Mesendoderm (in vitro differentiated cells): ENCODE measurements around the gene XK.

Source experiments
- DNase-seq: peaks from one replicate; pipeline ENCODE4 v3.0.0; 2013
- H2AK5ac ChIP-seq: 2 replicates; pipeline ENCODE4 v1.6.1; 2013; ENCODE audit warnings: low read length, inconsistent platforms
- H2BK120ac ChIP-seq: 2 replicates; pipeline ENCODE4 v1.6.1; 2013; ENCODE audit warnings: low read depth, mild to moderate bottlenecking, low read length, moderate library complexity, mixed read lengths
- H2BK15ac ChIP-seq: replicated peaks from 2 replicates; pipeline ENCODE4 v1.6.1; 2013; ENCODE audit warnings: low read depth, mild to moderate bottlenecking, moderate library complexity
- H2BK5ac ChIP-seq: 2 replicates; pipeline ENCODE4 v1.6.1; 2013; ENCODE audit warnings: low read length, inconsistent platforms
- H3K18ac ChIP-seq: 2 replicates; pipeline ENCODE4 v1.6.1; 2013; ENCODE audit warnings: mild to moderate bottlenecking, low read length, mixed read lengths
- H3K23ac ChIP-seq: one replicate; pipeline ENCODE4 v1.6.1; 2013; ENCODE audit warnings: low read length
- H3K27ac ChIP-seq: 2 replicates; pipeline ENCODE4 v1.5.1; 2013; ENCODE audit warnings: low read depth, mild to moderate bottlenecking, inconsistent platforms, low read length, moderate library complexity
- H3K27me3 ChIP-seq: 2 replicates; pipeline ENCODE4 v1.6.1; 2013; ENCODE audit warnings: low read length, control low read depth, mild to moderate bottlenecking, inconsistent platforms; ENCODE audit not compliant: insufficient read depth, poor library complexity
- H3K36me3 ChIP-seq: 2 replicates; pipeline ENCODE4 v1.6.1; 2013; ENCODE audit warnings: low read length, inconsistent platforms; ENCODE audit not compliant: control insufficient read depth, insufficient read depth
- H3K4ac ChIP-seq: one replicate; pipeline ENCODE4 v1.6.1; 2013; ENCODE audit warnings: low read depth, mild to moderate bottlenecking, low read length, moderate library complexity
- H3K4me1 ChIP-seq: 2 replicates; pipeline ENCODE4 v1.6.1; 2013; ENCODE audit warnings: low read depth, low read length, inconsistent platforms; ENCODE audit not compliant: control insufficient read depth
- H3K4me2 ChIP-seq: 2 replicates; pipeline ENCODE4 v1.6.1; 2013; ENCODE audit warnings: low read length
- H3K4me3 ChIP-seq: 2 replicates; pipeline ENCODE4 v1.5.1; 2013; ENCODE audit warnings: mild to moderate bottlenecking, low read length
- H3K56ac ChIP-seq: one replicate; pipeline ENCODE4 v1.6.1; 2013; ENCODE audit warnings: low read length
- H3K79me1 ChIP-seq: 2 replicates; pipeline ENCODE4 v1.6.1; 2013; ENCODE audit warnings: low read length, inconsistent platforms
- H3K79me2 ChIP-seq: 2 replicates; pipeline ENCODE4 v1.6.1; 2013; ENCODE audit warnings: mild to moderate bottlenecking, low read length; ENCODE audit not compliant: control insufficient read depth, insufficient read depth
- H3K9ac ChIP-seq: 2 replicates; pipeline ENCODE4 v1.6.1; 2013; ENCODE audit warnings: low read length, inconsistent platforms
- H4K5ac ChIP-seq: one replicate; pipeline ENCODE4 v1.6.1; 2013; ENCODE audit warnings: low read length
- H4K8ac ChIP-seq: one replicate; pipeline ENCODE4 v1.6.1; 2013; ENCODE audit warnings: low read depth, mild to moderate bottlenecking, control low read depth, low read length, moderate library complexity
- WGBS: extraction: QIAGEN DNeasy Blood & Tissue Kit; methylation state at CpG from one replicate; pipeline ENCODE4 v1.1.7; 2013; ENCODE audit warnings: low lambda C conversion rate, missing lambda C conversion rate; ENCODE audit not compliant: insufficient coverage; ENCODE audit errors: extremely low coverage; 5-methylcytosine and 5-hydroxymethylcytosine counted together

XK gene

GRCh38 chrX:37658343-37659030 lies 27.1 kb upstream of the XK start:
- no peak overlapping the region for H2BK15ac ChIP-seq
- H3K79me2 ChIP-seq = no peaks in the 10 kb centered on the region
- H3K27me3 ChIP-seq = no peaks in the 10 kb centered on the region
- no peak overlapping the region for H2BK5ac ChIP-seq
- no peaks in the 10 kb centered on the region for H3K36me3 ChIP-seq
- no peak overlapping the region for H3K9ac ChIP-seq
- H3K4me2 ChIP-seq = no peak overlapping the region
- no peak overlapping the region for H2AK5ac ChIP-seq
- H3K4me1 ChIP-seq = no peaks in the 10 kb centered on the region
- no peak for DNase-seq
- H3K4me3 ChIP-seq = no peak overlapping the region
- no peak overlapping the region for H3K56ac ChIP-seq
- no peak overlapping the region for H4K8ac ChIP-seq
- H2BK120ac ChIP-seq = no peak overlapping the region
- WGBS = no CpG with 5 or more reads among the region's 4 CpGs
- H3K79me1 ChIP-seq = no peaks in the 10 kb centered on the region
- no peak overlapping the region for H4K5ac ChIP-seq
- H3K18ac ChIP-seq = no peak overlapping the region
- H3K27ac ChIP-seq = no peak overlapping the region
- H3K4ac ChIP-seq = no peak overlapping the region
- H3K23ac ChIP-seq = no peak overlapping the region

GRCh38 chrX:37659047-37659446 lies 26.5 kb upstream of the XK start:
- H3K56ac ChIP-seq = no peak overlapping the region
- no peak overlapping the region for H4K8ac ChIP-seq
- no peak for DNase-seq
- no peaks in the 10 kb centered on the region for H3K79me1 ChIP-seq
- no peak overlapping the region for H3K18ac ChIP-seq
- no peaks in the 10 kb centered on the region for H3K79me2 ChIP-seq
- no peaks in the 10 kb centered on the region for H3K27me3 ChIP-seq
- no CpG with 5 or more reads among the region's 1 CpG for WGBS
- no peak overlapping the region for H3K4ac ChIP-seq
- H4K5ac ChIP-seq = no peak overlapping the region
- H3K36me3 ChIP-seq = no peaks in the 10 kb centered on the region
- H3K9ac ChIP-seq = no peak overlapping the region
- no peak overlapping the region for H3K4me3 ChIP-seq
- no peak overlapping the region for H2BK120ac ChIP-seq
- H3K4me2 ChIP-seq = no peak overlapping the region
- H2BK5ac ChIP-seq = no peak overlapping the region
- H2AK5ac ChIP-seq = no peak overlapping the region
- H3K23ac ChIP-seq = no peak overlapping the region
- H2BK15ac ChIP-seq = no peak overlapping the region
- no peaks in the 10 kb centered on the region for H3K4me1 ChIP-seq
- no peak overlapping the region for H3K27ac ChIP-seq

GRCh38 chrX:37662181-37662580 lies 23.4 kb upstream of the XK start:
- H3K56ac ChIP-seq = no peak overlapping the region
- H3K4me1 ChIP-seq = no peaks in the 10 kb centered on the region
- H3K79me2 ChIP-seq = no peaks in the 10 kb centered on the region
- H3K9ac ChIP-seq = no peak overlapping the region
- H2BK120ac ChIP-seq = no peak overlapping the region
- H4K5ac ChIP-seq = no peak overlapping the region
- no peak overlapping the region for H2BK15ac ChIP-seq
- H3K27ac ChIP-seq = no peak overlapping the region
- H3K79me1 ChIP-seq = no peaks in the 10 kb centered on the region
- no peak overlapping the region for H3K4me3 ChIP-seq
- no peaks in the 10 kb centered on the region for H3K27me3 ChIP-seq
- no peak overlapping the region for H3K23ac ChIP-seq
- H3K4me2 ChIP-seq = no peak overlapping the region
- H3K18ac ChIP-seq = no peak overlapping the region
- no peak overlapping the region for H2BK5ac ChIP-seq
- H3K36me3 ChIP-seq = no peaks in the 10 kb centered on the region
- no peak overlapping the region for H3K4ac ChIP-seq
- no CpG with 5 or more reads among the region's 4 CpGs for WGBS
- DNase-seq = no peak
- H4K8ac ChIP-seq = no peak overlapping the region
- H2AK5ac ChIP-seq = no peak overlapping the region

- Histone ChIP-seq H3K4ac (no peak overlapping the region), H2AK5ac (no peak overlapping the region), H2BK5ac (no peak overlapping the region), H3K79me1 (no peaks in the 10 kb centered on the region), H3K56ac (no peak overlapping the region), H3K18ac (no peak overlapping the region), H4K8ac (no peak overlapping the region), H4K5ac (no peak overlapping the region), H3K27me3 (no peaks in the 10 kb centered on the region), H3K9ac (no peak overlapping the region), H3K23ac (no peak overlapping the region), H3K4me1 (no peaks in the 10 kb centered on the region), H3K4me2 (no peak overlapping the region), H3K27ac (no peak overlapping the region), H2BK120ac (no peak overlapping the region), H3K4me3 (no peak overlapping the region), H2BK15ac (no peak overlapping the region), H3K79me2 (no peaks in the 10 kb centered on the region), H3K36me3 (no peaks in the 10 kb centered on the region)
- DNase-seq = no peak
Observed at GRCh38 chrX:37666516-37666915, 19.1 kb upstream of the XK start.

- H2BK5ac ChIP-seq = no peak overlapping the region
Observed at GRCh38 chrX:37667141-37667540, 18.4 kb upstream of the XK start.

GRCh38 chrX:37672563-37672962 lies 13.0 kb upstream of the XK start:
- Histone ChIP-seq H3K27me3 (no peaks in the 10 kb centered on the region), H3K79me1 (no peaks in the 10 kb centered on the region), H2BK5ac (no peak overlapping the region), H3K27ac (no peak overlapping the region), H2AK5ac (no peak overlapping the region), H3K23ac (no peak overlapping the region), H3K4me3 (no peak overlapping the region), H2BK15ac (no peak overlapping the region), H3K56ac (no peak overlapping the region), H3K79me2 (no peaks in the 10 kb centered on the region), H4K8ac (no peak overlapping the region), H3K4me1 (no peaks in the 10 kb centered on the region), H4K5ac (no peak overlapping the region), H3K9ac (no peak overlapping the region), H3K4me2 (no peak overlapping the region), H3K36me3 (no peaks in the 10 kb centered on the region), H3K4ac (no peak overlapping the region), H2BK120ac (no peak overlapping the region), H3K18ac (no peak overlapping the region)
- WGBS = no CpG with 5 or more reads among the region's 4 CpGs
- DNase-seq = no peak

More at GRCh38 chrX:37667141-37667540, 18.4 kb upstream of the XK start:
- Histone ChIP-seq H3K4me3 (no peak overlapping the region), H3K4ac (no peak overlapping the region), H3K4me1 (no peaks in the 10 kb centered on the region), H3K23ac (no peak overlapping the region), H3K56ac (no peak overlapping the region), H4K8ac (no peak overlapping the region), H3K79me2 (no peaks in the 10 kb centered on the region), H3K27me3 (no peaks in the 10 kb centered on the region), H3K9ac (no peak overlapping the region), H2AK5ac (no peak overlapping the region), H3K4me2 (no peak overlapping the region), H3K79me1 (no peaks in the 10 kb centered on the region), H2BK120ac (no peak overlapping the region), H3K36me3 (no peaks in the 10 kb centered on the region), H2BK15ac (no peak overlapping the region), H3K27ac (no peak overlapping the region), H3K18ac (no peak overlapping the region), H4K5ac (no peak overlapping the region)
- no peak for DNase-seq
- WGBS = no CpG with 5 or more reads among the region's 6 CpGs
